Tibial nerve (tissue), 4 donors: Measurements from ENCODE around the gene PPP4R1. TPM values are rescaled to one million over a fixed set of nuclear protein-coding genes. Genes with fewer than 3 reads are reported as not detected.

Source experiments
- DNase-seq, 2 donors: peaks; one replicate each; pipeline ENCODE4 v3.0.0-alpha.2; 2019; ENCODE audit warnings: low spot score in 2 of 2
- H3K27ac ChIP-seq, 4 donors: fragments of 200-600 bp; sonication (generic) in 3 of 4; one replicate each; pipeline ENCODE4 v1.5.1; 2017 to 2019; ENCODE audit warnings: mild to moderate bottlenecking in 1 of 4
- H3K27me3 ChIP-seq, 2 donors: fragments of 200-600 bp; sonication (generic) in 1 of 2; one replicate each; pipeline versions ENCODE4 v1.5.1 to v1.6.0; 2017 to 2019
- H3K36me3 ChIP-seq, 3 donors: fragments of 200-600 bp; sonication (generic); one replicate each; pipeline ENCODE4 v1.5.1; 2018 to 2019
- H3K4me1 ChIP-seq, 4 donors: fragments of 200-600 bp; sonication (generic) in 3 of 4; one replicate each; pipeline ENCODE4 v1.5.1; 2017 to 2019
- H3K4me3 ChIP-seq, 4 donors: fragments of 200-600 bp; sonication (generic) in 3 of 4; one replicate each; pipeline ENCODE4 v1.5.1; 2017 to 2019; ENCODE audit warnings: mild to moderate bottlenecking in 1 of 4, moderate library complexity in 1 of 4
- H3K9me3 ChIP-seq, 4 donors: fragments of 200-600 bp; sonication (generic) in 3 of 4; one replicate each; pipeline ENCODE4 v1.5.1; 2017 to 2019
- CTCF ChIP-seq, 5 experiments: fragments of 200-600 bp in 3 of 5; fragments of 450-650 bp in 2 of 5; sonication (generic) in 3 of 5; IDR thresholded peaks; one replicate each; pipeline ENCODE4 v1.5.1; 2016 to 2019; ENCODE audit warnings: antibody characterized with exemption in 5 of 5, mild to moderate bottlenecking in 3 of 5, moderate library complexity in 2 of 5
- EP300 ChIP-seq, 2 donors: sonication (generic); formaldehyde crosslinking; IDR thresholded peaks; one replicate each; pipeline ENCODE4 v1.6.1; 2017; ENCODE audit warnings: antibody characterized with exemption in 2 of 2, mild to moderate bottlenecking in 1 of 2
- POLR2A ChIP-seq, 2 donors: fragments of 450-650 bp; IDR thresholded peaks; one replicate each; pipeline ENCODE4 v1.6.1; 2017; ENCODE audit warnings: antibody characterized with exemption in 2 of 2, mild to moderate bottlenecking in 2 of 2, moderate library complexity in 2 of 2
- WGBS, 2 donors: methylation state at CpG; one replicate each; pipeline ENCODE4 v1.1.5; 2018; 5-methylcytosine and 5-hydroxymethylcytosine counted together
- small RNA-seq: library from RNA; depleted of rRNA; stranded (forward); fragments of <200 nt; gene quantifications from one replicate; pipeline ENCODE3, GENCODE V24; 2016
- total RNA-seq, 4 donors: library from RNA; depleted of rRNA; stranded (reverse); fragments of >200 nt; gene quantifications; one replicate each; pipeline ENCODE4 v1.1.0, GENCODE V29; 2016

Gene PPP4R1
- total RNA-seq, 4 donors from 2014 or later, result 97.7 to 124 (median 102) TPM

GRCh38 chr18:9507565-9508088 lies 106.7 kb downstream of the PPP4R1 start:
- H3K4me1 ChIP-seq, result peaks cover 0 to 12% (median 0%) of the 10 kb centered on the region in 4 donors

GRCh38 chr18:9506046-9506792 lies 108.1 kb downstream of the PPP4R1 start:
- Histone ChIP-seq H3K27me3 (no peaks in the 10 kb centered on the region), H3K9me3 (peaks cover 0 to 16% (median 0%) of the 10 kb centered on the region in 4 donors), H3K36me3 (peaks cover 0 to 8% (median 0%) of the 10 kb centered on the region in 3 donors), H3K4me1 (peaks cover 0 to 12% (median 0%) of the 10 kb centered on the region in 4 donors), H3K27ac (no peak overlapping the region), H3K4me3 (no peak overlapping the region)
- TF ChIP-seq CTCF (IDR thresholded peaks at IDR 0.05) (no peak), POLR2A (IDR thresholded peaks at IDR 0.05) (no peak), EP300 (IDR thresholded peaks at IDR 0.05) (no peak)
- 80 to 82% methylated on average over 4 of the region's 4 CpGs for WGBS, 2 donors
- no peak for DNase-seq

More at GRCh38 chr18:9507565-9508088, 106.7 kb downstream of the PPP4R1 start:
- Histone ChIP-seq H3K4me3 (no peak overlapping the region), H3K36me3 (no peaks in the 10 kb centered on the region), H3K9me3 (peaks cover 0 to 9% (median 0%) of the 10 kb centered on the region in 4 donors), H3K27ac (no peak overlapping the region), H3K27me3 (no peaks in the 10 kb centered on the region)
- TF ChIP-seq EP300 (IDR thresholded peaks at IDR 0.05) (no peak), POLR2A (IDR thresholded peaks at IDR 0.05) (no peak), CTCF (IDR thresholded peaks at IDR 0.05) (no peak)
- WGBS, 2 donors, result 67 to 72% methylated on average over 2 of the region's 2 CpGs
- no peak for DNase-seq

Small RNA genes within 50 kb of the gene (small RNA-seq; reads per million reads assigned to genes)
- not detected for gene RNU2-27P
- gene RNU6-903P, result not detected

Other genes with a start within 250 kb of the PPP4R1 start
- 100 to 1,000 TPM in 2 of 4 donors, 10 to 100 TPM in 2; 93.3 to 118 (median 99.5) TPM for gene RALBP1, start 139.0 kb downstream of the PPP4R1 start, total RNA-seq
- gene RAB31, start 93.7 kb upstream of the PPP4R1 start, total RNA-seq, result 10 to 100 TPM; 27.1 to 54.4 (median 44.3) TPM